NCI-H1930 (cell line): ENCODE data around the gene HMCN2.

Experiments used
- DNase-seq, 2 experiments: peaks; one replicate each; lab custom pipeline; 2025; lab: John Stamatoyannopoulos, UW

Gene HMCN2

GRCh38 chr9:130307667-130307943 lies 42.0 kb downstream of the HMCN2 start:
- DNase-seq, result no peak

GRCh38 chr9:130308081-130308571 lies 42.6 kb downstream of the HMCN2 start:
- no peak for DNase-seq

- DNase-seq, result no peak
Measured at GRCh38 chr9:130309689-130310455, 44.3 kb downstream of the HMCN2 start.

GRCh38 chr9:130310456-130310855 lies 44.9 kb downstream of the HMCN2 start:
- no peak for DNase-seq

- no peak for DNase-seq
Measured at GRCh38 chr9:130311003-130311402, 45.4 kb downstream of the HMCN2 start.

- DNase-seq, result no peak
Measured at GRCh38 chr9:130311408-130312140, 46.0 kb downstream of the HMCN2 start.

- no peak for DNase-seq
Measured at GRCh38 chr9:130313103-130313858, 47.7 kb downstream of the HMCN2 start.

- DNase-seq, result no peak
Measured at GRCh38 chr9:130315446-130316226, 50.1 kb downstream of the HMCN2 start.

GRCh38 chr9:130316430-130316829 lies 50.9 kb downstream of the HMCN2 start:
- DNase-seq, result no peak

- no peak for DNase-seq
Measured at GRCh38 chr9:130319300-130319699, 53.7 kb downstream of the HMCN2 start.

- DNase-seq, result no peak
Measured at GRCh38 chr9:130319944-130320712, 54.6 kb downstream of the HMCN2 start.

GRCh38 chr9:130320723-130321481 lies 55.3 kb downstream of the HMCN2 start:
- no peak for DNase-seq

- DNase-seq, result no peak
Measured at GRCh38 chr9:130321539-130321938, 56.0 kb downstream of the HMCN2 start.

GRCh38 chr9:130323051-130323745 lies 57.6 kb downstream of the HMCN2 start:
- no peak for DNase-seq

GRCh38 chr9:130325921-130326320 lies 60.4 kb downstream of the HMCN2 start:
- no peak for DNase-seq

GRCh38 chr9:130327070-130327780 lies 61.7 kb downstream of the HMCN2 start:
- DNase-seq, result no peak

GRCh38 chr9:130327781-130328348 lies 62.3 kb downstream of the HMCN2 start:
- DNase-seq, result no peak

GRCh38 chr9:130328349-130328801 lies 62.8 kb downstream of the HMCN2 start:
- no peak for DNase-seq

- DNase-seq, result no peak
Measured at GRCh38 chr9:130329061-130329460, 63.5 kb downstream of the HMCN2 start.
